ENCODE results near the gene DCLK1.

GRCh38 chr13:35882722-35883497 lies 248.3 kb downstream of the DCLK1 start:
- no peak for TF ChIP-seq CTCF (IDR thresholded peaks at IDR 0.05 in 8 of 11, conservative IDR thresholded peaks at IDR 0.05 in 3 of 11)
- no peak for TF ChIP-seq POLR2AphosphoS5 (IDR thresholded peaks at IDR 0.05)
- no peak for TF ChIP-seq POLR2A (IDR thresholded peaks at IDR 0.05)

Data from spleen (tissue), 7 donors.